ENCODE data around the gene RIMKLA. TPM values are rescaled to one million over a fixed set of nuclear protein-coding genes. Genes with fewer than 3 reads are reported as not detected.

The RIMKLA gene
- total and polyA plus RNA-seq, 9 donors = 0.02 to 0.27 (median 0.14) TPM; not detected in 1

DNA sequence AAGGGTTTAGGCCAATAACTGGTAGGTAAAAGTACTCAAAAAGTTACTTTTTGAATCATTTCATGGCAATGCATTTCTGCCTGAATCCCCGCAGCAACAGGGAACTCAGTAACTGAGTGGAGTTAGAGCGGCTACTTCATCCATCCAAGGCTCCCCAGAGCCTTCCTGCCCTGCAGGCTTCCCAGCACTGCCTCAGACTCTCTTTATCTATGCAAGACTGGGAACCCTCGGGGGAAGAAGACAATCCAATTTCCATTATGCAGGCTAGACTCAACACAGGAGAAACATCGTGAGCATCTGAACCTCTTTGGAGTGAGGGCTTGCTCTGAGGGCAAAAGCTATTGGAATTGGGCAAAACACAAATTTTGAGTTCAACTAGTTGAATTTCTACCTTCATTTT, 52.1 kb downstream of the RIMKLA start:
- H3K9me3 ChIP-seq = no peaks in the 10 kb centered on the region
- intact Hi-C loops (cut with DNase I) = no loop called here
- no peak overlapping the region for H3K4me3 ChIP-seq
- no peaks in the 10 kb centered on the region for H3K36me3 ChIP-seq
- H3K4me1 ChIP-seq (ENCODE audit: insufficient read depth) = no peaks in the 10 kb centered on the region
- TF ChIP-seq, protein P1, sequence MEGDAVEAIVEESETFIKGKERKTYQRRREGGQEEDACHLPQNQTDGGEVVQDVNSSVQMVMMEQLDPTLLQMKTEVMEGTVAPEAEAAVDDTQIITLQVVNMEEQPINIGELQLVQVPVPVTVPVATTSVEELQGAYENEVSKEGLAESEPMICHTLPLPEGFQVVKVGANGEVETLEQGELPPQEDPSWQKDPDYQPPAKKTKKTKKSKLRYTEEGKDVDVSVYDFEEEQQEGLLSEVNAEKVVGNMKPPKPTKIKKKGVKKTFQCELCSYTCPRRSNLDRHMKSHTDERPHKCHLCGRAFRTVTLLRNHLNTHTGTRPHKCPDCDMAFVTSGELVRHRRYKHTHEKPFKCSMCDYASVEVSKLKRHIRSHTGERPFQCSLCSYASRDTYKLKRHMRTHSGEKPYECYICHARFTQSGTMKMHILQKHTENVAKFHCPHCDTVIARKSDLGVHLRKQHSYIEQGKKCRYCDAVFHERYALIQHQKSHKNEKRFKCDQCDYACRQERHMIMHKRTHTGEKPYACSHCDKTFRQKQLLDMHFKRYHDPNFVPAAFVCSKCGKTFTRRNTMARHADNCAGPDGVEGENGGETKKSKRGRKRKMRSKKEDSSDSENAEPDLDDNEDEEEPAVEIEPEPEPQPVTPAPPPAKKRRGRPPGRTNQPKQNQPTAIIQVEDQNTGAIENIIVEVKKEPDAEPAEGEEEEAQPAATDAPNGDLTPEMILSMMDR (IDR thresholded peaks at IDR 0.05) = no peak
- TF ChIP-seq EP300 (IDR thresholded peaks at IDR 0.05) (no peak), POLR2A (IDR thresholded peaks at IDR 0.05) (no peak)
- no peak overlapping the region for H3K27ac ChIP-seq
- WGBS, 3 donors = 79 to 86% (median 84%) methylated on average over 4 of the region's 4 CpGs
- H3K27me3 ChIP-seq = no peaks in the 10 kb centered on the region
- no peak for DNase-seq

DNA sequence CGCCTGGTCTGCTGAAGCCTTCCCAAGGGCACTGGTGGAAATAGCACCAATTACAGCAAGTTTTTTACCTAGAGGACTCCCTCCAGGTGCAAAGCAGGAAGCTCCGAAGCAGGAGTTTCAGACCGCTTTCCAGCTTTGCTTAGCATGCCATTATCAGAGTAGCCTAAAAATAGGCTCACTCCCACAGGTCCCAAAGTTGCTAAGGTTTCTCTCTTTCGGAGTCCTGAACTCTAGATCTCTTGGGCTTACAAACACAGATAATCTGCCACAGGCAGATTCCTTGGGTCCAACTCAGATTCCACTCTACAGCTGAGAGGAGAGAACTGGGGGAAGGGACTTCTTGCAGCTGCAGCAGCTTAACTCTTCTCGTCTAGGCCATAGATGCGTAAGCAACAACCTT, 52.8 kb downstream of the RIMKLA start:
- DNase-seq = no peak
- intact Hi-C loops (cut with DNase I) = no loop called here

DNA sequence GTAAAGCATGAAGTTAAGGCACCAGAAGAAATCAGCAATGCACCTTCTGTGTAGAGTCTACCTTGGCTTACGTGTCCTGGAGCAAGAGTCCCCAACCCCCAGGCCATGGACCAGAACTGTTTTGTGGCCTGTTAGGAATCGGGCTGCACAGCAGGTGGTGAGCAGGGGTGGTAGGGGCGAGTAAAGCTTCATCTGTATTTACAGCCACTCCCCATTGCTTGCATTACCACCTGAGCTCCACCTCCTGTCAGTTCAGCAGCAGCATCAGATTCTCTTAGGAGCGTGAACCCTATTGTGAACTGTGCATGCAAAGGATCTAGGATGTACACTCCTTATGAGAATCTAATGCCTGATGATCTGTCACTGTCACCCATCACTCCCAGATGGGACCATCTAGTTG, 53.7 kb downstream of the RIMKLA start:
- H3K27me3 ChIP-seq = no peaks in the 10 kb centered on the region
- H3K4me3 ChIP-seq = no peak overlapping the region
- DNase-seq = no peak
- no peaks in the 10 kb centered on the region for H3K36me3 ChIP-seq
- H3K27ac ChIP-seq = no peak overlapping the region
- intact Hi-C loops (cut with DNase I) = no loop called here
- no peaks in the 10 kb centered on the region for H3K4me1 ChIP-seq (ENCODE audit: insufficient read depth)
- no peaks in the 10 kb centered on the region for H3K9me3 ChIP-seq
- TF ChIP-seq POLR2A (IDR thresholded peaks at IDR 0.05) = no peak
- TF ChIP-seq, protein P1 (IDR thresholded peaks at IDR 0.05) = no peak
- no peak for TF ChIP-seq EP300 (IDR thresholded peaks at IDR 0.05)
- 98% methylated on average over 4 of the region's 4 CpGs for WGBS, 3 donors

More for the DNA sequence above, 52.8 kb downstream of the RIMKLA start:
- no peak overlapping the region for H3K4me3 ChIP-seq
- TF ChIP-seq EP300 (IDR thresholded peaks at IDR 0.05) (no peak), POLR2A (IDR thresholded peaks at IDR 0.05) (no peak)
- TF ChIP-seq, protein P1 (IDR thresholded peaks at IDR 0.05) = no peak
- H3K36me3 ChIP-seq = no peaks in the 10 kb centered on the region
- WGBS, 3 donors = 29 to 41% (median 31%) methylated on average over 6 of the region's 6 CpGs
- H3K9me3 ChIP-seq = no peaks in the 10 kb centered on the region
- no peak overlapping the region for H3K27ac ChIP-seq
- H3K4me1 ChIP-seq (ENCODE audit: insufficient read depth) = no peaks in the 10 kb centered on the region
- no peaks in the 10 kb centered on the region for H3K27me3 ChIP-seq

DNA sequence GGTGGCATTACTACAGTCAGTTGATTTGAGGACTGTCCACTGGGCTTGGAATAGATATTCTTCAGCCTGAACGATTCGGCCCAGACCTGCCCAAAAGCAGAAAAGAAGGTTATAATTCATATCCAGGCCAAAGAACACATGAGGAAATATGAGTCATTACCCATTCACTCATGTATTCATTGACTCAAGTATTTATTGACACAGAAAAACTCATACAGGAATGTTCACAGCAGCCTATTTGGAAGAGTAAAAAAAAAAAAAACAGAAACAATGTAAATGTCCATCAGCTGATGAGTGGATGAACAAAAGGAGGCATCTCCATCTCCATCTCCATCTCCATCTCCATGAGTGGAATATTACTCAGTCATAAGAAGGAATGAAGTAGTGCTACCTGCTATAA, 59.3 kb downstream of the RIMKLA start:
- no peak for DNase-seq
- no peaks in the 10 kb centered on the region for H3K36me3 ChIP-seq
- H3K27me3 ChIP-seq = no peaks in the 10 kb centered on the region
- WGBS, 3 donors = 61 to 73% (median 64%) methylated on average over 2 of the region's 2 CpGs
- TF ChIP-seq POLR2A (IDR thresholded peaks at IDR 0.05) (no peak), EP300 (IDR thresholded peaks at IDR 0.05) (no peak)
- TF ChIP-seq, protein P1 (IDR thresholded peaks at IDR 0.05) = no peak
- H3K27ac ChIP-seq = no peak overlapping the region
- intact Hi-C loops (cut with DNase I) = no loop called here
- no peak overlapping the region for H3K4me3 ChIP-seq
- H3K9me3 ChIP-seq = no peaks in the 10 kb centered on the region
- no peaks in the 10 kb centered on the region for H3K4me1 ChIP-seq (ENCODE audit: insufficient read depth)
